Measurements from ENCODE around the gene VWA3A. TPM values are rescaled to one million over a fixed set of nuclear protein-coding genes. Genes with fewer than 3 reads are reported as not detected.
A peak's percentile ranks its signal among the peaks of the same experiment; 100 is the strongest.
"Not testable (repeated sequence)": the region's sequence is repeated elsewhere in the genome, so short reads cannot be mapped to it uniquely, and the experiment has no call there.

Gene VWA3A
- total RNA-seq, 2 donors from 2014 or later, result 0.33 to 0.52 TPM

- TF ChIP-seq CTCF (IDR thresholded peaks at IDR 0.05) (no peak), POLR2A (IDR thresholded peaks at IDR 0.05) (no peak)
- no peak for DNase-seq
- Histone ChIP-seq H3K4me3 (no peak overlapping the region), H3K27me3 (no peaks in the 10 kb centered on the region), H3K27ac (peak overlapping the region in 3 of 4 donors; percentile 96 to 99 (median 98)), H3K36me3 (replicated peaks in 1 of 2; ENCODE audit: insufficient read depth in 1 of 2, low read depth in 2 of 2) (no peaks in the 10 kb centered on the region), H3K9me3 (no peaks in the 10 kb centered on the region), H3K4me1 (peaks cover 39% of the 10 kb centered on the region)
- ATAC-seq, result no peak
- WGBS, 2 donors, result 86 to 93% methylated on average over 2 of the region's 2 CpGs
- intact Hi-C loops (cut with DNase I), result no loop called here
These were observed 100.7 kb downstream of the VWA3A start for GRCh38 chr16:22193063-22193411.

DNA sequence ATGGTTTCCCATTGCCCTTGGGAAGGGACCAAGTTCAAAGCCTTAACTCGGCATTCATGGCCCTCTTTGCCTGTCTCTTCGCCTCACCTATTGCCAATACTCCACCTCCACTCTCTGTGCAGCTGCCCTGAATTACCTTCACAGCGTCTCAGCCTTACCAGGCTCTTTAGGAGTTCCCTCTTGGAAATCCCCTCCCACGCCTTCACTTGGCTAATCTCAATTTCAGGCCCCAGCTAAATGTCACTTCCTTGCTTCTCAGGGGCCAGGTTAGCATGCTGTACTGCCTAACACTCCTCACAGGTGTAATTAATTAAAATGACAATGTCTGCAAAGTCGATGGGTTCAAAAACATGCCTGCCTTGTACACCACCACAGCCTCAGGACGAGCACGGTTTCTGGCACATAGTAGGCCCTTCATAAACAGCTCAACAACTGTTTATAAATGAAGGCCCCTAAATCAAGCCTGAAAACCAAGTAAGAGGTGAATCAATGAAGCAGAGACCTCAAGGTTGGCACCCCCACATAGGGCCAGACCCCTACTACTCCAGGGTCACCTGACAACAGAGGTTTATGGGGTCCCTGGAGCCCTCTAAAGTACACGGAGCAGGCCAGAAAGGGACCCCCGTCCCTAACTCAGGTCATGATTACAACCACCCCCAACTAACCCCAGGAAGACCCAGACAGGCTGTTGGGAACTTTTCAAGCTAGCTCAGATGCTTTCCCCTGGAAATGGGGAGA, 102.5 kb downstream of the VWA3A start:
- DNase-seq, result no peak
- Histone ChIP-seq H3K36me3 (replicated peaks in 1 of 2; ENCODE audit: insufficient read depth in 1 of 2, low read depth in 2 of 2) (no peaks in the 10 kb centered on the region), H3K9me3 (no peaks in the 10 kb centered on the region), H3K27ac (peak overlapping the region in 3 of 4 donors; percentile 34 to 77 (median 63)), H3K4me3 (no peak overlapping the region), H3K4me1 (peaks cover 21% of the 10 kb centered on the region), H3K27me3 (no peaks in the 10 kb centered on the region)
- no peak for ATAC-seq
- intact Hi-C loops (cut with DNase I), result no loop called here
- WGBS, 2 donors, result 71 to 73% methylated on average over 9 of the region's 9 CpGs
- TF ChIP-seq CTCF (IDR thresholded peaks at IDR 0.05) (no peak), POLR2A (IDR thresholded peaks at IDR 0.05) (no peak)

DNA sequence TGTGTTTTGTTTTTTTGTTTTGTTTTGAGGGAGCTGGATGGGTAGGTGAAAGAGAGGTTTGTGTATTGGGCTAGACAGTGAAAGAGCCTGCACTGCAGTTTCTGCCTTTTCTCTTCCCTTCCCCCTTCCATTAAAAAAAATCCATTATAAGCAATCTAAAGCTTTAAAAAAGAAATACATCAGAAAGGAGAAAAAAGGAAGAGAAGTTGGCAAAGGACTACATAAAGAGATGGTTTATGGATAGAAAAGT, 103.0 kb downstream of the VWA3A start:
- no peak overlapping the region for H3K4me3 ChIP-seq
- TF ChIP-seq POLR2A (IDR thresholded peaks at IDR 0.05), result no peak
- no peak for TF ChIP-seq CTCF (IDR thresholded peaks at IDR 0.05)
- H3K27me3 ChIP-seq, result no peaks in the 10 kb centered on the region
- intact Hi-C loops (cut with DNase I), result no loop called here
- ATAC-seq (no peak), DNase-seq (no peak)
- H3K27ac ChIP-seq, result peak overlapping the region in 3 of 4 donors; percentile 34 to 77 (median 63)
- H3K9me3 ChIP-seq, result no peaks in the 10 kb centered on the region
- H3K36me3 ChIP-seq (replicated peaks in 1 of 2; ENCODE audit: insufficient read depth in 1 of 2, low read depth in 2 of 2), result no peaks in the 10 kb centered on the region
- peaks cover 18% of the 10 kb centered on the region for H3K4me1 ChIP-seq

DNA sequence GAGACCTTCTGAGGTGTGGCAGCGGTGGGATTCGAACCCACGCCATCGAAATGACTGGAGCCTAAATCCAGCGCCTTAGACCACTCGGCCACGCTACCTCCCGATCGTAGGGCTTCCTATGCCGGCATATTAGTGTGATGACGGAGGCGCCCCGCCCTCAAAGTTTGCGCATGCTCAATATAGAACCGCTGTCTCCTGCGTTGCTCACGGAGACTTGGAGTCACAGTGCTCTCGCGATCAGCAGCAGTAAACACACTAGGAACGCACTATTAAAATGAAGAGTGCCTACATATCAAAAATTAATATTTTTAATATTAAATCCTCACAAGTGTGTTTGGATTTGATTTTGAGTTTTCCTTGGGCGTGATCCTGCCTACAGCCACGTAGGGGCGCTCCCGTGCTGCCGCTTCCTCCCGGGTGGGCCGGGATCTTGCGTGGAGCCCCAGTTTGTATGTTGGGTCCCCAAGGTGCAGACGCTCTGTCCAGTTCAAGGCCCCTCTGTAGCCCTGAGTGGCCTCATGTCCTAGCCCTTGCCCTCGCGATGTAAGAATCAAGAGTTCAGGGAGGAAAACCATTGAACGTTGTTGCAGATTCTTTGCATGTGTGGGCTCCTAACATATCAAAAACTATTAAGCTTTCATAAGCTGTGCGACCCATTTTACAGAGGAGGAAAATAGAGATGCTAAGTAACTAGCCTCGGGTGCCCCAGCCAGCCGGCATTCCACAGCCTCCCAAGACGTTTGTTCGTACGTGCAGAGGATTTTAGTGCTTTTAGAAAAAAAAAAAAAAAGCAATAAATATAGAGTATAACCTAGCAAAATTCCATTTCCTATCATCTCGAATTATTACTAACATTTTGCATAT, 103.6 kb downstream of the VWA3A start:
- Histone ChIP-seq H3K4me3 (peak overlapping the region; percentile 18 to 30), H3K4me1 (peaks cover 18% of the 10 kb centered on the region), H3K9me3 (no peaks in the 10 kb centered on the region), H3K27ac (peak overlapping the region in 3 of 4 donors; percentile 34 to 77 (median 63)), H3K27me3 (no peaks in the 10 kb centered on the region), H3K36me3 (replicated peaks in 1 of 2; ENCODE audit: insufficient read depth in 1 of 2, low read depth in 2 of 2) (no peaks in the 10 kb centered on the region)
- intact Hi-C loops (cut with DNase I), result no loop called here
- TF ChIP-seq POLR2A (IDR thresholded peaks at IDR 0.05), result peak in 2 of 3 donors; percentile 41 to 60
- peak; percentile 74 to 96 (median 81) for TF ChIP-seq CTCF (IDR thresholded peaks at IDR 0.05)
- peak; percentile 92 to 95 (median 93) for DNase-seq
- 1 to 2% methylated on average over 39 of the region's 39 CpGs for WGBS, 2 donors
- ATAC-seq, result peak; percentile 45

DNA sequence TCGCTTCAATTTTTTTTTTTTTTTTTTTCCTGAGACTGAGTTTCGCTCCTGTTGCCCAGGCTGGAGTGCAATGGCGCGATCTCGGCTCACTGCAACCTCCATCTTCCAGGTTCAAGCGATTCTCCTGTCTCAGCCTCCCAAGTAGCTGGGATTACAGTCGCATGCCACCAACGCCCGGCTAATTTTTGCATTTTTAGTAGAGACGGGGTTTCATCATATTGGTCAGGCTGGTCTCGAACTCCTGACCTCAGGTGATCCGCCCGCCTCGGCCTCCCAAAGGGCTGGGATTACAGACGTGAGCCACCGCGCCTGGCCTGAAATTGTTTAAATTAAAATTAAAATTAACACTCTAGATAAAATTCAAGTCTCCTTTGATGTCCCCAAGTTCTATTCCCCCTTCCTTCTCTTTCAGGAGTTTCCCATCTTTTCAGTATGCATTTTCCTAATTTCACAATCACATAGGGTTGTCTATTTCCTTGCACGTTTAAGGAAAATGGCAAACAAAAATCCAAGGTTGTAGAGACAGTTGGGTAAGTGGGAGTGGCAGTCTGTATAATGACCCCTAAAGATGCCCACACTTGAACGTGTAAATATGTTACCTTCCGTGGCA, 104.3 kb downstream of the VWA3A start:
- 24 to 32% methylated on average over 20 of the region's 20 CpGs for WGBS, 2 donors
- peaks cover 17% of the 10 kb centered on the region for H3K4me1 ChIP-seq
- H3K27ac ChIP-seq; H3K4me3 ChIP-seq; H3K9me3 ChIP-seq; H3K27me3 ChIP-seq; intact Hi-C loops (cut with DNase I); ATAC-seq; DNase-seq; H3K36me3 ChIP-seq (replicated peaks in 1 of 2; ENCODE audit: insufficient read depth in 1 of 2, low read depth in 2 of 2): not testable (repeated sequence)

All from body of pancreas (tissue), 4 donors.